HG02973 (cell line): ENCODE data around the gene DNMT3A.

ENCODE experiments used
- ATAC-seq: cut with Tn5 transposase; IDR thresholded peaks from one replicate; pipeline ENCODE4 v1.9.1; 2021; ENCODE audit warnings: moderate library complexity; ENCODE audit not compliant: unreplicated experiment

The DNMT3A gene

DNA sequence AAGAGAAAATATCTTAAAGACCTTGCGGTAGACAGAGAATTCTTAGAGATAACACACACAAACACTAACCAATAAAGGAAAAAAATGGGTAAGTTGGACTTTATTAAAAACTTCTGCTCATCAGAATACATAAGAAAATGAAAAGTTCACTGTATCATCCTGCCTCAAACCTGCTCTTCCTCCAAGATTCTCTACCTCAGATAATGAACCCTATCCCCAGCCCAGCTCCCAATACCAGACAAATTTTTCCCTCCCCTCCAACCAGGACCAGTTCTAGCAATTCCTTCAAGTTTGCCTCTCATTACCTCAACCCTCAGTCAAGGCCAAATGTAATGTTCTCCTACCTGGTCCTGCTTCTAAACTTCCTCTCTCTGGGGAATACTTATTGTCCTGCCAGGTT lies 79.4 kb downstream of the DNMT3A start:
- no peak for ATAC-seq

DNA sequence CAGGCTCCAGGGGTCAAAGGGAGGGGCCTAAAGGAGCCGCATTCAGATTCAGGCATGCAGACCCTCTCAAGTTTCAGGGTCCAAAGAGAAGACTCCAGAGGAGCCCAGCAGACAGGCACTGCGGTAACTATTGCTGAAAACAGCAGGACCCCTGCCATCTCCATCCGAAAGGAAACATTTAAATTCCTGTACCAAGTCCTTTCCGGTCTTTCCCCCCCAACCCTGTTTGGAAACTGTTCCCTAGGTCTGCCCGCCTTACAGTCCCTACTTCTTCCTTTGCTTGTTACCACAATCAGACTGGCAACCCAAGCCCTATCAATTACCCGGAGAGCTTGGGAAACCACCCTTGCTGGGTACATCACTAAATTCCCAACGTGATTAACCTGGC lies 82.0 kb downstream of the DNMT3A start:
- no peak for ATAC-seq

DNA sequence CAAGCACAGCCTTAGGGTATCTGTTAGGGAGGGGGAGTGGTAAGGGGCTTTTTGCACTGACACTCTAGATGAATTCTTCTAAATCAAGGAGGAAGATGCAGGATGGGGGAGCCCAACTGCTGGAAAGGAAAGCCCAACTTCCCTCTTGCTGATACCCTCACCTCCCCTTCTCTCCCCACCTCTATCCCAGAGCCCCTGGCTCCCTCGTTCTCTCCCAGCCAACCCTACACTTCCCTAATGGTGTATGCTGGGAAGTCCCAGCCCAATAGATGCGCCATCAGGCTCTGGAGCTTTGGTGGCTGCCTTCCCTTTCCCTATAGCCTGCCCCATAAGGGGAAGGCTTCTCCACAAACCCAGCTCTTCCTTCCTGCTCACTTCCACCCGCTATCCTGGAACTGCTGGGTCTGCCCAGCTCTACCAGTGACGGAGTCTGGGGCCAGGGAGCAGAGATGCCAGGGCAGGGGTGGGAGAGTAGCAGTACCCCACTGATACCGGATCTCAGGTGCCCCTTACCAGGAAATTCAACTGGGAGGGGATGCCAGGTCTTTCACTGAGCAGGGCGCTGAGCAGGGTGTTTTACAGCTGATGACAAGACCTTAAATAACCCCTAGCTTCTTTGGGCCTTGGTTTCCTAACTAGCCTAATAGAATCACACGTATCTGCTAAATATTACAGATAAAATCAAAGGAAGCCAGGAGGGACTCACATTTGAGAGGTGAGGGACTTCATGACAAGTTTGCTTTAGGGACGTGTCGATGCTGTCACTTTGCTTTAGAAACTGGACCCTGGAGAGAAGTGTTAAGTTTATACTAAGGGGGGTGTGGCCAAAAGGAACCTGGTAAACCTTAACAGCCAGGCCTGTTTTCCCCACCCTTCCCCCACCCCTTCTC lies 82.6 kb downstream of the DNMT3A start:
- ATAC-seq, result no peak

DNA sequence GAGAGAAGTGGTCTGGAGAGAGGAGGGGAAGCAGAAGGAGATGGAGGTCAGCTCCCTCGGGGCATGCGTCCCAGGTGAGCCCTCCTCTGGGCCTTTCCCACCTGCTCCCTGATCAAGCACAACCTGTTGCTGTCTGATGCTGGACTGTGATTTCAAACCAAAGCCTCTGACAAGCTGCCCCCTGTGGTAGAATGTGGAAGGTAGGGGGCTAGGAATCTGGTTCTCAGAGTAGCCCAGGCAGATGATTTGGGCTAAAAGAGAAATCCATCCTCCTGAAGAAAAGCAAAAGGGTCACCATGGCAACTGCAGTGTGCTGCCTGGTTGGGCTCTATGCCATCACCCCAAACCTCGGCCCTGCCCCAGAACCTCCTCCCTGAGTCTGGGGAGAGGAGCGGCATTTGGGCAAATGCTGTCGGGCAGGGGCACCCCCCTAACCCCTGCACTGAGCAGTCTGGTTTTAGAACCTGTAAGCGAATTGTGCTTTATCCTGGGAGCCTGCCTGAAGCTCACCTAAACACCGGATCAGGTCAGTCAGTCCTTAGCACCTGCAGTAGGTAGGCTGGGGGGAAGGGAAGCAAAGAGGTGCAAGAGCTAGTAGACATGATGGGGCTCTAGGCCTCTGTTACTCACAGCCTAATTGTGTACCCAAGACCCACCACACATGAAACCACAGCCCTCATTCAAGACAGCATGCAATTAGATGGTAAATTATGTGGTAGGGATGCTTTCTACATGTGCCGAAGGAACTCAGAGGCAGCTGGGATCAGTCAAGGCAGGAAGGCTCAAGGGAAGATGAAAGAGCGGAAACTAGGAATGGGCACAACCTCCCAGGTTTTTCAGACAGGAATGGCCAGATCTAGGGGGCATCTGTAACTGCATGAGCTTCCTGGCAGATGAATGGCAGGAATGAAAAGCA lies 83.5 kb downstream of the DNMT3A start:
- ATAC-seq, result no peak

DNA sequence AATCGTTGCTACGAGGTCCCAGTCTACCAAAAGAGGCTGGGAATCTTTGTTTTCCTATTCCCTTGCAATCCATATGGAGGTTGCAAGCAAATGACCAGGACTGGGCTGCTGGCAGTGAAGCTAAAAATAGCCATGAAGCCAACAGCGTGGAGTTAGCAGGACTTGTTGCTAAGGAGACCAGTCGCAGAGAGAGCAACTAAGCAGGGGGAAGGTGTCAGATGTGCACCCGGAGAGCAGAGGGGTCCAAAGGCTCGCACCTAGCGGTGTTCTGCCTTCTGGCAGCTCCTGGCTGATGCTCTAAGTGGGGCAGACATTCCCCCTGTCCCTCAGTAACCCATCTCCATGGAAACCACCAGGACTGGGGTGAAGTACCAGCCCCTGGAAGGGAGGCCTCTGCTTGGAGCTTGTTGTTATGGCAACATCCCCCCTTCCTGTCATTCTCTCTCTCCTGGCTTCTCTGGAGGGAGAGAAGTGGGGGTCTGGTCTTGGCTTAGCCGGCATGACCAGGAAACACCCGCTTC lies 84.6 kb downstream of the DNMT3A start:
- no peak for ATAC-seq

DNA sequence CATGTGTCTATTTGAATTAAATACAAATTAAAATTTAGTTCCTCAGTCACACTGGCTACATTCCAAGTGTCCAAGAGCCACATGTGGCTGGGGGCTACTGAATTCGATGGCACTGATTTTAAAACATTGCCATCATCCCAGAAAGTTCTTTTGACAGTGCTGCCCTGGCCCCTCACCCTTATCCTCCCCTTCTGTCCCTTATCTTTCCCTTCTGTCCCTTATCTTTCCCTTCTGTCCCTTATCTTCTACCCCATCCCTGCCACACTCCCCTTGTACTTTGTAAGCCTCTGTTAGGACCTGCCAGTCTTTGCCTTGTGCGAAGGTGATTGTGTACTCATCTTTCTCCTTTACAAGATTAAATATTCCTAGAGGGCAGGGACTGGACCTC lies 85.2 kb downstream of the DNMT3A start:
- no peak for ATAC-seq

DNA sequence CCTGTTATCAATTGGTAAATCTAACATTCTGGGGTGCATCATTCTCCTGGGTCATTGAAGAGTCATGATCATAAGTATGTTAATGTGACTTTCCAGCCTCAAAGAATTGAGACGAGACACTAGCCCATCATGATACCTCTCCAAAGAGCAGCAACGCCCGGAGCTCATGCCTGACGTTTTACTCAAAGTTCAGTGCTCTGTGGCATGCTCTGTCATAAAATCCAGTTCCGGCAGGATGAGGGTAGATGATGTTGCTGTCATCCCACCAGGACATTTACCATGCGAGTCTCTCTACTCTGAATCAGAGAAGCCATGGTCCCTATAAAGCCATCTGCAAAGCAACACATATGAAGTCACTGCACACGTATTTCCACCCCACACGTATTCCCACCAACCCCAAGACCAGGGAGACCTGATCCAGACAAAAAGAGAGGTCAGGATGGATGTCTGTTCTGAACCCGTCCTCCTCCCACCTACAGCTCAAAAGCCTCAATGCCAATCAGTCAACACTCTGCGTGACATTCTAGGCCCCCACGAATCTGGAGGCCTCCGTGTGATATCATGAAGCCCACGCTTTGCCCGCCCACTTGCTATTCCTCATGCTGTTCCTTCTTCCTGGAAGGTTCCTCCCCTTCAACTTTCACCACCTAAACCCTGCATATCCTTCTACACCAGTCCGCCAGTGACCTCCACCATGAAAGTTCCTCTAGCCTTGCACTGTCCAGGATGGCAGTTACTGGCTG lies 85.8 kb downstream of the DNMT3A start:
- ATAC-seq, result no peak

DNA sequence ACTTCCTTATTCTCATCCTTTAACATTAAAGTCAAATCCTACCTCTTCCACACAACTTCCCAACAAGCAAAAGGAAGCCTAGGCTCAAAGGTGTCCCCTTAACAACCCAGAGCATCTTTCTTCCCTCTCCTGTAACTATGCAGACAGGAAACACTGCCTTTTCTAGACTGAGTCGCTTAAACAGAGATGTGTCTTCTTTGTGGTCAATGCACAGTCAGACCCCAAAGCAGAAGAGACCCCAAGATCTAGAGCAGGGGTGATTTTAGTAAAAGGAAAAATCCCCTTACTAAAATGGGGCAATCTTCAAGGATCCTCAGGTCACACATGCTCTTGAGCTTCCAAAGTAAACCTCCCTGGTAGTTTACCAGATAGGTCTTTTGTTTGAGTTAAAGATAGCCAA lies 86.8 kb downstream of the DNMT3A start:
- ATAC-seq, result no peak

DNA sequence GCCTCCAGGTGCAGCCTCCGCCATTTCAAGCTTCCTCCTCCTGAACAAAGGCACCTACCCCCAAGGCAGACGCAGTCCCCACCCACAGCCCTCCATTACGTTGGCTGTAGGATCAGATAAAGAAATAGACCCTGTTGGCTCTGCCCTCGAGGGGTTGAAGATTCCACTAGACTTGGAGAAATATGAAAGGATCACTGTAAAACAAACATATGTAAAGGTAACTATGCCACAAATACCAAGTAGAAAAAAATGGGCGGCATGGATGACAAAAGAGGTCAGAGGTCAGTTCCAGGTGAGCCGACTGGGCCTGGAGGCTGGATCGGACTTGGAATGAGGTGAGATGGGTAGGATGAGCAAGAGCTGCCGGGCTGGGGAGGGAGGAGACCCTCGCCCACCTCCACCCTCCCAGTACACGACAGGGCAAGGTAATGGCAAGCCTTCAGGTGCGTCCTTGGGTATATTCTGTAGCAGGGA lies 88.5 kb downstream of the DNMT3A start:
- no peak for ATAC-seq

DNA sequence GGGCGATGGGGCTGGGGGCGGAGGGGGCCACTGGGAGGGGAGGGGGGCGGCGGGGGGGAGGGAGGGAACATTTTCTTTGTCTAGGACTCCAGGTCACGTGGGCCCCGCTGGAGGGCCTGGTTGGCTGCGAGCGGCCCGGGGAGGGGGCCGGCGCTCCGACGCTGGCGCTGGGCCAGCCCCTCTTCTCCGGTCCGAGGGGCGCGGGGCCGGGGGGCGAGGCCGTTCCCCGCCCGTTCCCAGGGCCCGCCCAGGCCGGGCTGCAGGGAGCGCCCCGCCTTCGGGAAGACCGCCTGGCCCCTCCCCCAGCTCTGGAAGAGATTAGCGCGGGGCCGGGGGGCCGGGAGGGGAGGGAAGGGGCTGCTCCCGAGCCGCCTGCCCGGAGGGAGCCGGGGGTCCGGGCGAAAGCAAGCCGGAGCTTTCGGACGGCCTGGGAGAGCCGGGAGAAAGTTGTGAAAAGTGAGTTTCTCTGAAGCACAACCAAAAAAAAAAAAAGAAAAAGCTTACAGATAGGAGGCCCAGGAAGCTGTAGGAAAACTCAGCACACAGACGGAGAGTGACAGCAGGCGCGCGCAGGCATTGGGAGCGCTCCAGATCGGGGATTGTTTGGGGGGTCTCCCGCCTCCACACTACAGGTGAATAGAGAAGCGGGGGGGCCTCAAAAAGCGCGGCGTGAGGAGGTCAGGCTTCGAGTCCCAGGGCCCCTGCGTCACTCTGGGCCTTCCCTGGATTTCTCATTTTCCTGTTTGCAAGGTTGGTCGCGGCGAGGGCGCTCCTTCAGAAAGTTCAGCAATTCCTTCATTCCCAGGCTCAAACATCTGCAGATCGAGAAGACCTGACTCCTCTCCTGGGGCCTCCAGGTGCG lies 89.2 kb downstream of the DNMT3A start:
- ATAC-seq, result peak; percentile 11

DNA sequence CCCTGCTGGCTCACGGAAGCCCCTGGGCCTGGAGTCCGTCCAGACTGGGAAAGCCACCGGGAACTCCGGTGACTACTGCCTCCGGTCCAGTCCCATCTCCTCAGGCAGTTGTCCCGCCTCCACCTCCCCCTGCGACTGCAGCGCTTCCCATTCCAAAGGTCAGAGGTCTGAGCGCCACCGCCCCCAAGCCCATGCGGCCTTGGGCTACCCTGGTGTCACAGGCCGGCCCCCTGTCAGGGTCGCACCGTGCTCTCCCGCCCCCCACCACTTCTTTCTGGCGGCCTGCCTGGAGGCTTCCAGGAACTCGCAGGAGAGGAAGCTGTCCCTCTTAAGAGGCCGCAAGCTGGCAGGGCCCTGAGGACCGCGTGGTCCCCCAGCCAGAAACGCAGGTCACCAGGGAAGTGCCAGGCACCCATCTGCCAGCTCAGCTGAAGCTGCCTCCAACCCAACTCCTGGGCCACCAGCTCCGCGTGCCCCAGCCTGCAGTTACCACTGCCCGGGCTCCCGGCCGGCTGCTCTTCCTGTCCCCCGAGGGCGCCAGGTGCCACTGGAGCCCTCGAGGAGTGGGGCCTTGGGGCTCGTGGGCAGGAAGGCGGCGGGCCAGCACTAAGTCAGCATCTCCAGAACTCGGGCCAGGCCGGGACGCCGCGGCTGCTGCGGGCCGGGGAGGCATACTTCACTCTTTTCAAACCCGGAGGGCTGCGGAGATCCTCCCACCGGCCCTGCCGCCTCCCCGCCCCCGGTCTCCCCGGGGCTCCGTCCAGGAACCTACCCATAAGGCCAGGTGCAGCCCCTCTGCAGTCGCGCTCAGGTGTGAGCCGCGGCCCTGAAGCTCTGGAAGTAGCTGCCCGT lies 90.1 kb downstream of the DNMT3A start:
- peak; percentile 40 for ATAC-seq

DNA sequence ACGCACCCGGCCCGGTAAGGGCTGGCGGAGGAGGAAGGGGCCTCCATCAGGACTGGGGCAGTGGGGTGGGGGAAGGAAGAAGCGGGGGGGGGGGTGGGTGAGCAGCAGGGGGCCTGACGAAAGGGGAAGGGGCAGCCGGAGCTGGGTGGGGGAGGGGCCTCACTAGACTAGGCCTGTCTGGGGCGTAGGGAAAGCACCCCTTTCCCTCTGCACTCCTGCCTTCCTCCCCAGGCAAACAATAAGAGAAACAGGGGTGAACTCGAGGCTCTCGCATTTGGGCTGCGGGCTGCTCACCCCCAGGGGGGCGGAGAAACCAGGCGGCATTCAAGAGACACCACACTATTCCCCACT lies 90.7 kb downstream of the DNMT3A start:
- no peak for ATAC-seq

DNA sequence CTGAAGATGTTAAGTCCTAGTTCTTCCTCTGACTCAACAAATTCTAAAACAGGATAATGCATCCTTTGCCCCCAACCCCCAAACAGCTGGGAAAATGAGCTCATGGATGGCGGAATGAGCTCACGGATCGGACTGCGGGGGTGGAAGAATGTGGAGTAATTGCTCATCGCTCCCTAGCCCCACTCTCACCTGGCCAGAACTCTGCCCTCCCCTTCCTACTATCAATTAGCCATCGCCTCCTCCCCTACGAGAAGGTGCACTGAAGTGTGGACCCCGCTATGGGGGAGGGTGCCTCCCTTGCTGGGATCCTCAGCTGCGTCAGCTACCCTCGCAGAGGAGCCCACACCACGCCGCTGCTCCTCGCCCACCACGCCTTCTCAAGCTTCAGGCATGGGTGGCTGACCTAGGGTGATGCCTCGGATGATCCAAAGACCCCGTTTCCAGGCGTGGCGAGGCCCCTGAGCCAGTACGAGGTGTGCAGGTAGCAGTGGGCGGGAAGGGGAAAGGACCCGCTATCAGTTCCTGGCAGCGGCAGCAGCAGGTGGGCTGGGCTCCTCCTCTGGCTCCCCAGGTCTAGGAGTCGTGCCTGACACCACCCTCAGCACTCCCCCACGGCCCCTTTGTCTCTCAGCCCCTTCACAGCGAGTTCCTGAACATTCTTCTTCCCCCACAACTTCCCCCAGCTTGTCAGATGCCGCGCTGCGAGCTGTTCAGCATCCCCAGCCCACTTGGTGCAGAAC lies 91.2 kb downstream of the DNMT3A start:
- ATAC-seq, result no peak

DNA sequence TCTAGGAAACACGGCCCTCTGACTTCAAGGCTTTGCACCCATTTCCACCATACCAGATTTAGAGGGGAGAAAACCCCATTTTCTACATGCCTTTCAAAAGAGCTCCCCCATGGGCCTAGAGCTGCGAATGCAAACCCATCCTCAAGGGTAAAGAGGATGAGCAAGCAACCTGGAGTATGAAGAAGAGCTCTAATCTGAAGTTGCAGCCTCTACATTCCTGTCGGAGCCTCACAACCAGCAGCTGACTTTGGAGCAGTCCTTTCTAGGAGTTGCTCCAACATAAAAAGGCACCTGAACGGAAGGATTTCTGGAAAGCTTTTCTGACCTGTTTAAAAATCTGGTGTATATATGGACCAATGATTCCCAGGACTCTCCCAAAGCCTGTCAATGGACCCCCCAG lies 91.9 kb downstream of the DNMT3A start:
- ATAC-seq, result no peak

DNA sequence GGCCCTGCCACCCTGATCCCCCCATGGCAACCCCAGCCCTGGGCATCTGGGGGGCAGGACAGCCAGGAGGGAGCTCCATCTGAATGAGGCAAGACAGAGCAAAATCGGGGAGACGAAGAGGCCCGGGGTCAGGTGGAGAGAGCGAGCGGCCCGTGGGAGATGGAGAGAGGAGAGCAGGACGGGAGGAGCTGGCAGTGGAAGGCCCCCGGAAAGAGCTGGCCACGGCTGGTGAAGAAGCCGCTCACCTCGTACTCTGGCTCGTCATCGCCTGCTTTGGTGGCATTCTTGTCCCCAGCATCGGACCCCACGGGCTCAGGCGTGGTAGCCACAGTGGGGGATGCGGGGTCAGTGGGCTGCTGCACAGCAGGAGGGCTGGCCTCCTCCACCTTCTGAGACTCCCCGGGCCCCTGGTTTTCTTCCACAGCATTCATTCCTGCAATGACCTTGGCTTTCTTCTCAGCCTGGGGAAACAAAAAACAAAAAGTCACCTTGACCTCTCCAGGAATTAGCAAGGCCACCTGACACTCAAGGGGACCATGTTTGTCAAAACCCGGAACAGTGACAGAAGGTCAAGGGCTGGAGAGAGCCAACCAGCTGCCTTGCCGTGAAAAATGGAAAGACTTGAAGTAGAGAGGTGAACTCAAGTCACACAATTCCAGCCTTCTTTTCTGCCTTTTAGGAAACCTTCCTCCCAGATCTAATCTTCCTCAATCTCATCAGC lies 93.8 kb downstream of the DNMT3A start:
- ATAC-seq, result no peak

DNA sequence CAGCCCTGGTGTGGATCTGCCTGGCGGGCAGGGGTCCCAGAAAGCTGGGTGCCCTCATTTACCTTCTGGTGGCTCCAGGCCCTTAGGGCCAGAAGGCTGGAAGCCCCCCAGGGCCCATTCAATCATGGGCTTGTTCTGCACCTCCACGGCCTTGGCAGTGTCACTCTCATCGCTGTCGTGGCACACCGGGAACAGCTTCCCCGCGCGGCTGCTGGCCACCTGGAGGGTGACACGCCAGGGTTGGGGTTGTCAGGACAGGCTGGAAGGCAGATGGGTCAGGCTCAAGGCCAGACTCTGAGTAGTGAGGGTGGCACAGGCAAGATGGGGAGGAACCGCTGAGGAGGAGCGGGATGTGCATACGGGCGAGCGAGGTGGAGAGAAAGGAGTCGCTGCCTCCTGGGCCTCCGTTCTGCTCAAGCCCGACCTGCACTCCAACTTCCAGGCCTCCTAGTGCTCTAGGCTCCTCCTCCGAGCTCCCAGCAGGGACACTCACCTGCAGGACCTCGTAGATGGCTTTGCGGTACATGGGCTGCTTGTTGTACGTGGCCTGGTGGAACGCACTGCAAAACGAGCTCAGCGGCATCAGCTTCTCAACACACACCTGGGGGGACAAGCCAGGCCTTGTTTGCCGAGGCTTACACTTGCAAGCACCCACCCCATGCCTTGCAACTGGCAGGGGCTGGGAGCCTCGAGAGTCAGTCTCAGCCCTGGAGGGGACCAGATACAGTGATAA lies 95.0 kb downstream of the DNMT3A start:
- no peak for ATAC-seq

DNA sequence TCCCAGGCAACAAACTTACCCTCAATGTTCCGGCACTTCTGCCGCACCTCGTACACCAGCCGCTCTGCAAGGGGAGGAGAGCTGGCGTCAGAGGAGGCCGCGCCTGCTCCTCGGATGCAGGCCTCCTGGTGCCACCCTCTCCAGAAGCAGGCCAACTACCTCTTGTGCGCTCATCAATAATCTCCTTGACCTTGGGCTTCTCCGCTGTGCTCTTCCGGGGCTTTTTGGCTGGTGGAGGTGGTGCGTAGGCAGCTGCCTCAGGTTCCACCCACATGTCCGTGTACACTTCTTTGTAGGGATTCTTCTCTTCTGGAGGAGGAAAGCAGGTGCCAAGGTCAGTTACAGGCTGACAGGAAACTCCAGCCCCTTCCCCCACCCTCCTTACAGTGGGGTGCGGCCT lies 95.7 kb downstream of the DNMT3A start:
- ATAC-seq, result no peak
